T-helper 2 cell (primary cell): ENCODE results near the gene CUTA.
A peak's percentile ranks its signal among the peaks of the same experiment; 100 is the strongest.

Experiments
- DNase-seq, 5 experiments: peaks; one replicate each; pipeline versions ENCODE4 v3.0.0 to v3.0.0-alpha.2; 2012 to 2022

Gene CUTA

GRCh38 chr6:33438978-33439594, 21.2 kb upstream of the CUTA start:
- DNase-seq = no peak

- no peak for DNase-seq
Measured at GRCh38 chr6:33437666-33438065, 19.8 kb upstream of the CUTA start.

- no peak for DNase-seq
Measured at GRCh38 chr6:33434961-33435360, 17.1 kb upstream of the CUTA start.

- DNase-seq = no peak
Measured at GRCh38 chr6:33433544-33434191, 15.8 kb upstream of the CUTA start.

- DNase-seq = no peak
Measured at GRCh38 chr6:33433001-33433543, 15.2 kb upstream of the CUTA start.

- DNase-seq = no peak
Measured at GRCh38 chr6:33432546-33432945, 14.6 kb upstream of the CUTA start.

- no peak for DNase-seq
Measured at GRCh38 chr6:33431880-33432541, 14.1 kb upstream of the CUTA start.

- DNase-seq = peak; percentile 49 to 89 (median 76)
Measured at GRCh38 chr6:33430991-33431879, 13.3 kb upstream of the CUTA start.

- peak in 1 of 5 experiments; percentile 77 for DNase-seq
Measured at GRCh38 chr6:33430334-33430733, 12.4 kb upstream of the CUTA start.

- DNase-seq = peak in 1 of 5 experiments; percentile 75
Measured at GRCh38 chr6:33429750-33430052, 11.8 kb upstream of the CUTA start.

GRCh38 chr6:33428966-33429749, 11.3 kb upstream of the CUTA start:
- no peak for DNase-seq

- DNase-seq = peak in 1 of 5 experiments; percentile 59
Measured at GRCh38 chr6:33428224-33428965, 10.5 kb upstream of the CUTA start.

GRCh38 chr6:33427585-33428223, 9.8 kb upstream of the CUTA start:
- peak in 4 of 5 experiments; percentile 45 to 65 (median 56) for DNase-seq

- DNase-seq = peak in 3 of 5 experiments; percentile 39 to 59 (median 58)
Measured at GRCh38 chr6:33426590-33427511, 8.9 kb upstream of the CUTA start.

- DNase-seq = peak; percentile 55 to 88 (median 77)
Measured at GRCh38 chr6:33425668-33426577, 8.0 kb upstream of the CUTA start.

GRCh38 chr6:33424855-33425667, 7.2 kb upstream of the CUTA start:
- DNase-seq = no peak

- no peak for DNase-seq
Measured at GRCh38 chr6:33423777-33424176, 5.9 kb upstream of the CUTA start.

- DNase-seq = no peak
Measured at GRCh38 chr6:33421344-33421643, 3.4 kb upstream of the CUTA start.
